H1 (cell line): Measurements from ENCODE around the gene ULBP1. TPM values are rescaled to one million over a fixed set of nuclear protein-coding genes. Genes with fewer than 3 reads are reported as not detected.

Source experiments
- CTCF ChIA-PET: fragments of 300-600 bp; sonication (Branson Sonifier 250); formaldehyde crosslinking; loops from one replicate; lab custom pipeline; 2021; ENCODE audit not compliant: partially characterized antibody; lab: Charles Lee
- POLR2A ChIA-PET: fragments of 300-600 bp; sonication (Branson Sonifier 250); formaldehyde crosslinking; loops from one replicate; lab custom pipeline; 2021; ENCODE audit warnings: inconsistent platforms; ENCODE audit not compliant: partially characterized antibody; lab: Charles Lee
- DNase-seq, 2 experiments: peaks; one replicate each; pipeline versions ENCODE4 v3.0.0 to v3.0.0-alpha.2; 2010 to 2022; ENCODE audit warnings: low spot score in 2 of 2, low read depth in 1 of 2, mixed read lengths in 1 of 2
- FAIRE-seq: peaks from 2 replicates; lab custom pipeline; 2011; peaks lifted over from hg19 to GRCh38; lab: Jason Lieb, UNC
- H2AFZ ChIP-seq: 2 replicates; pipeline ENCODE4 v1.8.1; 2012; ENCODE audit warnings: low read length, inconsistent platforms
- H2AK5ac ChIP-seq: 2 replicates; pipeline ENCODE4 v1.6.1; 2013; ENCODE audit warnings: low read depth, low read length
- H2BK120ac ChIP-seq: replicated peaks from 2 replicates; pipeline ENCODE3; 2013; ENCODE audit warnings: low read depth, low read length, inconsistent platforms
- H2BK12ac ChIP-seq: 2 replicates; pipeline ENCODE4 v1.6.1; 2013; ENCODE audit warnings: low read depth, low read length
- H2BK15ac ChIP-seq: 2 replicates; pipeline ENCODE4 v1.6.1; 2013; ENCODE audit warnings: low read length
- H2BK20ac ChIP-seq: 2 replicates; pipeline ENCODE4 v1.6.1; 2013; ENCODE audit warnings: low read length
- H2BK5ac ChIP-seq: 2 replicates; pipeline ENCODE4 v1.6.1; 2013; ENCODE audit warnings: low read depth, low read length
- H3K14ac ChIP-seq: 2 replicates; pipeline ENCODE4 v1.6.1; 2013; ENCODE audit warnings: inconsistent platforms; ENCODE audit not compliant: insufficient read length
- H3K18ac ChIP-seq: 2 replicates; pipeline ENCODE4 v1.6.1; 2013; ENCODE audit warnings: low read length; ENCODE audit errors: extremely low read depth
- H3K23ac ChIP-seq: 2 replicates; pipeline ENCODE4 v1.6.1; 2013; ENCODE audit warnings: inconsistent platforms; ENCODE audit not compliant: insufficient read length
- H3K23me2 ChIP-seq: 2 replicates; pipeline ENCODE4 v1.6.1; 2013; ENCODE audit warnings: low read depth, low read length
- H3K27ac ChIP-seq: 2 replicates; pipeline ENCODE4 v1.6.1; 2011; ENCODE audit warnings: low read depth, low read length, inconsistent platforms
- H3K27me3 ChIP-seq, 4 experiments: replicated peaks in 1 of 4; 1 replicate in 1 of 4; 2 replicates in 3 of 4; pipeline versions ENCODE4 v1.6.1 to v1.8.1; 2011 to 2013; ENCODE audit warnings: low read length in 3 of 4, mild to moderate bottlenecking in 3 of 4, inconsistent platforms in 2 of 4, mixed read lengths in 2 of 4, moderate library complexity in 1 of 4; ENCODE audit not compliant: control insufficient read depth in 3 of 4, insufficient read depth in 3 of 4; ENCODE audit errors: extremely low read depth in 1 of 4
- H3K36me3 ChIP-seq, 4 experiments: 2 replicates each; pipeline versions ENCODE4 v1.6.1 to v1.8.1; 2011 to 2013; ENCODE audit warnings: mild to moderate bottlenecking in 4 of 4, low read length in 3 of 4, moderate library complexity in 2 of 4, control low read depth in 1 of 4, inconsistent platforms in 1 of 4; ENCODE audit not compliant: insufficient read depth in 4 of 4, control insufficient read depth in 2 of 4
- H3K4ac ChIP-seq: replicated peaks from 2 replicates; pipeline ENCODE3; 2013; ENCODE audit warnings: low read length, low read depth, mixed read lengths, inconsistent platforms; ENCODE audit not compliant: insufficient read length
- H3K4me1 ChIP-seq, 4 experiments: replicated peaks in 1 of 4; 1 replicate in 1 of 4; 2 replicates in 3 of 4; pipeline versions ENCODE4 v1.6.1 to v1.8.1; 2011 to 2013; ENCODE audit warnings: low read length in 3 of 4, inconsistent platforms in 2 of 4, mixed read lengths in 1 of 4; ENCODE audit not compliant: insufficient read depth in 4 of 4, control insufficient read depth in 3 of 4
- H3K4me2 ChIP-seq, 2 experiments: 2 replicates each; pipeline versions ENCODE4 v1.6.1 to v1.8.1; 2011 to 2013; ENCODE audit warnings: low read depth in 2 of 2, low read length in 2 of 2, control low read depth in 1 of 2, inconsistent platforms in 1 of 2, mild to moderate bottlenecking in 1 of 2; ENCODE audit not compliant: insufficient read depth in 1 of 2
- H3K4me3 ChIP-seq, 4 experiments: fragments of 200-600, 300-600 bp in 1 of 4; sonication (generic), shearing (Covaris generic), sonication (Bioruptor Twin) in 1 of 4; 2 replicates each; pipeline versions ENCODE4 v1.5.1 to v1.8.1; 2011 to 2016; ENCODE audit warnings: low read length in 4 of 4, low read depth in 3 of 4, control low read depth in 2 of 4, inconsistent platforms in 2 of 4, mild to moderate bottlenecking in 2 of 4, mixed read lengths in 1 of 4, moderate library complexity in 1 of 4; ENCODE audit not compliant: insufficient read depth in 2 of 4; ENCODE audit errors: extremely low read depth in 1 of 4
- H3K56ac ChIP-seq: replicated peaks from 2 replicates; pipeline ENCODE3; 2013; ENCODE audit warnings: low read depth, mild to moderate bottlenecking, mixed read lengths, low read length, inconsistent platforms; ENCODE audit not compliant: insufficient read length
- H3K79me1 ChIP-seq: 2 replicates; pipeline ENCODE4 v1.6.1; 2013; ENCODE audit warnings: low read depth, low read length, control low read depth
- H3K79me2 ChIP-seq, 2 experiments: 2 replicates each; pipeline versions ENCODE4 v1.6.1 to v1.8.1; 2012 to 2013; ENCODE audit warnings: low read length in 2 of 2, mild to moderate bottlenecking in 2 of 2, inconsistent platforms in 1 of 2; ENCODE audit not compliant: insufficient read depth in 2 of 2, control insufficient read depth in 1 of 2
- H3K9ac ChIP-seq, 4 experiments: replicated peaks in 1 of 4; 1 replicate in 1 of 4; 2 replicates in 3 of 4; pipeline versions ENCODE4 v1.6.1 to v1.8.1; 2011 to 2013; ENCODE audit warnings: low read depth in 3 of 4, low read length in 3 of 4, control low read depth in 2 of 4, mild to moderate bottlenecking in 2 of 4, moderate library complexity in 2 of 4, inconsistent platforms in 1 of 4; ENCODE audit errors: extremely low read depth in 1 of 4
- H3K9me3 ChIP-seq, 2 experiments: 2 replicates each; pipeline versions ENCODE4 v1.6.1 to v1.8.1; 2012 to 2013; ENCODE audit warnings: mild to moderate bottlenecking in 2 of 2, moderate library complexity in 2 of 2, control low read depth in 1 of 2, inconsistent platforms in 1 of 2, low read depth in 1 of 2, low read length in 1 of 2, mixed read lengths in 1 of 2; ENCODE audit not compliant: insufficient read depth in 2 of 2
- H4K20me1 ChIP-seq, 2 experiments: replicated peaks in 1 of 2; 2 replicates each; pipeline versions ENCODE3 to v1.8.1; 2011 to 2013; ENCODE audit warnings: inconsistent platforms in 2 of 2, low read length in 2 of 2, mild to moderate bottlenecking in 1 of 2; ENCODE audit not compliant: insufficient read depth in 2 of 2, control insufficient read depth in 1 of 2
- H4K5ac ChIP-seq: 2 replicates; pipeline ENCODE4 v1.6.1; 2013; ENCODE audit warnings: low read length, low read depth, mixed read lengths, inconsistent platforms; ENCODE audit not compliant: insufficient read length
- H4K8ac ChIP-seq: 2 replicates; pipeline ENCODE4 v1.8.0; 2013; ENCODE audit warnings: mild to moderate bottlenecking, moderate library complexity, low read length, inconsistent platforms; ENCODE audit not compliant: insufficient read depth; ENCODE audit errors: extremely low read depth
- H4K91ac ChIP-seq: replicated peaks from 2 replicates; pipeline ENCODE3; 2013; ENCODE audit warnings: low read length, mixed read lengths, inconsistent platforms; ENCODE audit not compliant: insufficient read length
- EP300 ChIP-seq, 2 experiments: IDR thresholded peaks; 1 replicate in 1 of 2; 2 replicates in 1 of 2; pipeline ENCODE4 v1.6.1; 2011 to 2012; ENCODE audit warnings: low read depth in 2 of 2, low read length in 2 of 2, mild to moderate bottlenecking in 2 of 2, borderline replicate concordance in 1 of 2, inconsistent platforms in 1 of 2, moderate library complexity in 1 of 2
- MAFK ChIP-seq: IDR thresholded peaks from 2 replicates; pipeline ENCODE4 v1.6.1; 2012; ENCODE audit warnings: low read depth, mild to moderate bottlenecking, improper control_type of control experiment, low read length
- TBP ChIP-seq: IDR thresholded peaks from 2 replicates; pipeline ENCODE4 v1.6.1; 2011; ENCODE audit warnings: low read depth, low read length, improper control_type of control experiment
- WGBS, 2 experiments: shearing (Covaris generic) in 1 of 2; methylation state at CpG; one replicate each; pipeline versions ENCODE4 v1.1.6 to v1.1.7; 2013 to 2015; ENCODE audit warnings: low lambda C conversion rate in 2 of 2, mixed read lengths in 2 of 2, inconsistent platforms in 1 of 2, low coverage in 1 of 2, missing lambda C conversion rate in 1 of 2; ENCODE audit not compliant: insufficient replicate concordance in 2 of 2, insufficient coverage in 1 of 2, insufficient read length in 1 of 2; ENCODE audit errors: extremely low coverage in 1 of 2, missing lambda C conversion rate in 1 of 2; 5-methylcytosine and 5-hydroxymethylcytosine counted together
- polyA plus RNA-seq, 7 experiments: library from polyadenylated mRNA; depleted of rRNA in 3 of 7; stranded (reverse) in 5 of 7; unstranded in 2 of 7; fragments of >200 nt in 5 of 7; fragments of 200-250 nt in 2 of 7; gene quantifications; 1 replicate in 5 of 7; 2 replicates in 1 of 7; 4 replicates in 1 of 7; pipeline versions ENCODE4 v1.2.1 to v1.2.3, GENCODE V29; 2011 to 2013; ENCODE audit warnings: missing spikeins in 2 of 7, mixed read lengths in 2 of 7
- total RNA-seq: library from RNA; stranded (reverse); fragmentation: NEBNext Ultra II Directional; extraction: Animal tissue kit (Norgen Biotek cat#: 25700); gene quantifications from 2 replicates; pipeline ENCODE4 v1.2.1, GENCODE V29; 2021

Gene ULBP1
- total and polyA plus RNA-seq, 2 of the 8 experiments (the other 6 are each of a cell fraction or from before 2014, with no cell fraction given), result 0.32 to 0.60 TPM

DNA sequence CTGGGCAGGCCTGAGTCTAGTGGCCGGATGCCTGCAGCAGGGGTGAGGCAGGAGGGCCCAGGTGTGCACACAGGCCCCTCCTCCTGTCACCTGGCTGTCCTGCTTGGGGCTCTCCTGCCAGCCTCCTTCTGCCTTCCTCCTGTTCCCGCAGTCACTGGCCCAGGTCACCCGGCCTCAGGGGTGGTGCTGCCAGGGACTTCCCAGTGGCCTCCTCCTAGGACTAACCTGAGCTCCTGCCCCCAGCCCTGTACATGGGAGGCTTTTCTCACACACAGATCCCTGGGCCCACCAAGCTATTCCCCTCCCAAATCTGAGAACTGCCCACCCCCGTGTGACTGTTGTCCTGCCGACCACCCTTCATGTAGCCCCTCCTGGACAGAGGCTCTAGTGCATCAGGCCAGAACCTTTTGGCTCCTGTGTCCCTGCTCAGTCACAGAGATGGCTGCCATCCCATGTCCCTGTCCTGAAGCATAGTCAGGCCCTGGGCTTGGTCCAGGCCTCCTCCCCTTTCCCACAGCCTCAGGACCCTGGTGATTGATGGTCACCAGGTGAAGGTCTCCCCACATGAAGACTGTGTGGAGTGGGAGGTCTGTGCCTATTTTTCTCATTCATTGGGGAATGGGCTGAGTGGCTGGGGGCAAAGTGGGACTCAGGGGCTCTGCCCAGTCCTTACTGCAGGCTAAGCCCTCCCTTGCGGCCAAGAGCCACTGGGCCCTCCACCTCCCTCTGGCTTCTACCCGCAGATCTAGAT lies 1.1 kb upstream of the ULBP1 start:
- no peaks in the 10 kb centered on the region for H3K79me1 ChIP-seq
- peak overlapping the region; percentile 44; the same call in 1 of the 2 replicates for H3K18ac ChIP-seq
- H3K36me3 ChIP-seq, result no peaks in the 10 kb centered on the region
- TF ChIP-seq MAFK (no peak), TBP (no peak), EP300 (IDR thresholded peaks at IDR 0.05; ENCODE audit: borderline replicate concordance in 1 of 2, low read depth in 2 of 2, low read length in 2 of 2) (no peak)
- TF ChIP-seq, all 59 proteins: peak for 0
- no peak overlapping the region for H3K4ac ChIP-seq
- no peak for FAIRE-seq
- H3K27ac ChIP-seq, result no peak overlapping the region
- H2BK20ac ChIP-seq, result no peak overlapping the region
- CTCF ChIA-PET, result interaction anchor here (1.2 to 2.0 kb wide), 6 partner anchors 24 to 54 kb away, joined by 3 to 11 read pairs (median 8); no protein-coding TSS in a partner anchor
- peak overlapping the region in 3 of 4 experiments; percentile 53 to 75 (median 53); a peak in 5 of 8 replicates for H3K4me3 ChIP-seq
- 78% methylated on average over 7 of the region's 7 CpGs; no CpG with 5 or more reads in 1 of the 2 experiments for WGBS, 2 experiments
- H3K4me1 ChIP-seq, result peaks cover 0 to 20% (median 17%) of the 10 kb centered on the region in 4 experiments; a peak in 5 of 7 replicates
- no peak overlapping the region for H3K23ac ChIP-seq
- no peak overlapping the region for H3K9ac ChIP-seq
- peak overlapping the region; percentile 89 to 96 for H3K4me2 ChIP-seq
- DNase-seq, result no peak
- no peak overlapping the region for H3K56ac ChIP-seq
- H4K8ac ChIP-seq, result peak overlapping the region; percentile 4; the same call in 1 of the 2 replicates
- no peak overlapping the region for H4K5ac ChIP-seq
- no peak overlapping the region for H3K14ac ChIP-seq
- H3K9me3 ChIP-seq, result no peaks in the 10 kb centered on the region
- peak overlapping the region; percentile 45; the same call in 1 of the 2 replicates for H2AFZ ChIP-seq
- H2BK5ac ChIP-seq, result no peak overlapping the region; the same call in 1 of the 2 replicates
- peak overlapping the region; percentile 68 for H2BK12ac ChIP-seq
- H2BK15ac ChIP-seq, result peak overlapping the region; percentile 48; the same call in 1 of the 2 replicates
- no peak overlapping the region for H2BK120ac ChIP-seq
- H3K23me2 ChIP-seq, result peaks cover 9% of the 10 kb centered on the region; the same call in 1 of the 2 replicates
- H3K79me2 ChIP-seq, result no peaks in the 10 kb centered on the region
- peak overlapping the region; percentile 73 for H4K91ac ChIP-seq
- H2AK5ac ChIP-seq, result no peak overlapping the region
- H4K20me1 ChIP-seq, result peaks cover 7% of the 10 kb centered on the region in 2 experiments
- peaks cover 41 to 81% (median 68%) of the 10 kb centered on the region in 4 experiments for H3K27me3 ChIP-seq
- POLR2A ChIA-PET, result no interaction called here
